ENCODE measurements around the gene IQSEC3. TPM values are rescaled to one million over a fixed set of nuclear protein-coding genes. Genes with fewer than 3 reads are reported as not detected.

Gene IQSEC3
- total RNA-seq, 1 donor from 2014 or later, result not detected

DNA sequence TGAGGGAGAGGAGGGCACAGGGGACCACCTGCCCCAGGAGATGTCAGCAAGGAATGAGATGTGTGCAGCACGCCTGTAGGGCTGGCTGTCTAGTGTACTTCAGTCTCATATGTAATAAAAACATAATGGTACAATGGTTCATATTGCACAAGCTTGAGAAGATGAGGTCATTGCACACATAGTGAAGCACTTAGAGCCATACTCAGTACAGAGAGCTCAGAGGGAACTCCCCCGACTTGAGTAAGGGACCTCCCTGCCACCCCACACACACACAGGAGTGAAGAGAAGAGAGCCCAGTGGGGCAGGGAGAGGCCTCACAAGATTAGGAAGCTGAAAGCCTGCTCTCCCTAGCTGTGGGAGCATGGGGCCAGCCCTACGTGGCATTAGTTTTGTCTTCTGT, 85.9 kb downstream of the IQSEC3 start:
- no peaks in the 10 kb centered on the region for H3K36me3 Mint-ChIP-seq (ENCODE audit: low read depth)
- H3K27me3 Mint-ChIP-seq, result peaks cover 11% of the 10 kb centered on the region
- no peaks in the 10 kb centered on the region for H3K4me1 Mint-ChIP-seq
- CTCF ChIA-PET, result no interaction called here
- H3K9me3 Mint-ChIP-seq, result no peaks in the 10 kb centered on the region
- DNase-seq (no peak), ATAC-seq (ENCODE audit: low read depth) (no peak)
- no peak for TF ChIP-seq CTCF (IDR thresholded peaks at IDR 0.05)
- H3K4me3 Mint-ChIP-seq, result no peak overlapping the region
- POLR2A ChIA-PET, result no interaction called here
- no peak overlapping the region for H3K27ac Mint-ChIP-seq
- intact Hi-C loops (cut with micrococcal nuclease), result no loop called here

DNA sequence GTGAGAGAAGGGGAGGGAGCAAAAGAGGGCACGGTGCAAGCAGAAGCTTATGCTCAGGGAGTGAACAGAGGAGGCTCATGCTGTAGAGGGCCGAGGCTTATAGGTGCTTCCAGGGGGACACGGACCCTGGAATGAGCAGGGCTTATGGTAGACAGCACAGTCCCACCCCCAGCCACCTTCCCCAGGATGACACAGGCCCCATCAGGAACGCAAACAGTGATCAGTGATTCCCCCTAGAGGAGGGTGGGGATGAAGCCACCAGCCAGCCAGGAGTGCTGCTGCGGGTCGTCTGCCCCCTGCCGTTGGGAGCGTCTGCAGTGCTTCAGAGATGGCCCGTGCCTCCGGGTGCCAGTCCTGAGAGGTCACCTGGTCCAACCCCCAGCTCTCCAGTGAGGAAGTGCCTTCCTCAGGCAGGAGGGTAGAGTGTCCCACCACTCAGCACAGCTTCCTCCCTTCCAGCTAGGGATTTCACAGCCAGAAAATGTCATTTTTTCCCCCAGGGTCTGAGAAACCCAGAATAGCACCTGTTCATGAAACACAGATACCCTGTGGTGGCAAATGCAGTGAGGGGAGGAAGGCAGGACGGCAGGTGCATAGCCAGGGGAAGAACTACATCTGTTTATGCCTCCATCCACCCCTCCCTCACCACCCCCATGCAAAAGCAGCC, 86.6 kb downstream of the IQSEC3 start:
- H3K27me3 Mint-ChIP-seq, result peaks cover 11% of the 10 kb centered on the region
- intact Hi-C loops (cut with micrococcal nuclease), result no loop called here
- no peak for TF ChIP-seq CTCF (IDR thresholded peaks at IDR 0.05)

GRCh38 chr12:154058-154457, 87.5 kb downstream of the IQSEC3 start:
- Mint-ChIP-seq H3K9me3 (no peaks in the 10 kb centered on the region), H3K36me3 (ENCODE audit: low read depth) (no peaks in the 10 kb centered on the region), H3K27me3 (peaks cover 11% of the 10 kb centered on the region), H3K27ac (no peak overlapping the region), H3K4me3 (no peak overlapping the region), H3K4me1 (no peaks in the 10 kb centered on the region)
- ATAC-seq (ENCODE audit: low read depth) (no peak), DNase-seq (no peak)
- CTCF ChIA-PET, result no interaction called here
- intact Hi-C loops (cut with micrococcal nuclease), result no loop called here
- POLR2A ChIA-PET, result no interaction called here
- TF ChIP-seq CTCF (IDR thresholded peaks at IDR 0.05), result no peak

More for the DNA sequence above, 86.6 kb downstream of the IQSEC3 start:
- H3K9me3 Mint-ChIP-seq, result no peaks in the 10 kb centered on the region
- no peaks in the 10 kb centered on the region for H3K4me1 Mint-ChIP-seq
- H3K4me3 Mint-ChIP-seq, result no peak overlapping the region
- ChIA-PET CTCF (no interaction called here), POLR2A (no interaction called here)
- no peak overlapping the region for H3K27ac Mint-ChIP-seq
- ATAC-seq (ENCODE audit: low read depth) (peak; percentile 28), DNase-seq (peak; percentile 18)
- no peaks in the 10 kb centered on the region for H3K36me3 Mint-ChIP-seq (ENCODE audit: low read depth)

GRCh38 chr12:155006-155405, 88.4 kb downstream of the IQSEC3 start:
- intact Hi-C loops (cut with micrococcal nuclease), result no loop called here
- ChIA-PET CTCF (no interaction called here), POLR2A (no interaction called here)
- TF ChIP-seq CTCF (IDR thresholded peaks at IDR 0.05), result no peak
- Mint-ChIP-seq H3K27me3 (peaks cover 8% of the 10 kb centered on the region), H3K9me3 (no peaks in the 10 kb centered on the region), H3K4me3 (no peak overlapping the region), H3K4me1 (no peaks in the 10 kb centered on the region), H3K27ac (no peak overlapping the region), H3K36me3 (ENCODE audit: low read depth) (no peaks in the 10 kb centered on the region)
- ATAC-seq (ENCODE audit: low read depth) (no peak), DNase-seq (no peak)

DNA sequence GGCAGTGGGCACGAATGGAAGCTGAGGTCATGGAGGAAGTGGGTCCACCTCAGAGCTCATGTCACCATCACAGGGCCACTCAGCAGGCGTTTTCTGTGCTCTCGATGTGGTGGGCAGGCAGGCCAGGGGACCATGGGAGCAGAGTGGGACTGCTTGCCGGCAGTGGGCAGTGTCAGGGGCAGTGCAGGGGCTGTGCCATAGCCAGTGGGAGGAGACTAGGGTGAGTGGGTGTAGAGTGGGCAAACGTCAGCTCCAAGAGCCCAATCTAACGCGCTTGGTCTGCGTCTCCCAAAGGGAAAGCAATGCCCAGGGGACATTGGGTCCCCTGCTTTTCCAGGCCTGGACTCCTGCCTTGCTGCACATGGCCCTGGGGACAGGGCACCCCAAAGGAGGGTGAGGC, 89.1 kb downstream of the IQSEC3 start:
- intact Hi-C loops (cut with micrococcal nuclease), result no loop called here
- no peaks in the 10 kb centered on the region for H3K4me1 Mint-ChIP-seq
- ChIA-PET CTCF (no interaction called here), POLR2A (no interaction called here)
- no peak overlapping the region for H3K4me3 Mint-ChIP-seq
- H3K36me3 Mint-ChIP-seq (ENCODE audit: low read depth), result no peaks in the 10 kb centered on the region
- DNase-seq (no peak), ATAC-seq (ENCODE audit: low read depth) (no peak)
- peaks cover 8% of the 10 kb centered on the region for H3K27me3 Mint-ChIP-seq
- no peak for TF ChIP-seq CTCF (IDR thresholded peaks at IDR 0.05)
- H3K9me3 Mint-ChIP-seq, result no peaks in the 10 kb centered on the region
- no peak overlapping the region for H3K27ac Mint-ChIP-seq

Measured in activated B cell treated with CpG ODN at 0.5 μM for 24 hours (primary cell).